Activated CD8-positive, alpha-beta memory T cell treated with anti-CD3 and anti-CD28 coated beads for 4 hours (primary cell): ENCODE measurements around the gene PAX6.

Source experiments
- DNase-seq, 2 donors: peaks; one replicate each; pipeline ENCODE4 v3.0.0-alpha.2; 2020; ENCODE audit warnings: low read depth in 2 of 2

Gene PAX6

GRCh38 chr11:31798057-31798553, 13.0 kb downstream of the PAX6 start:
- DNase-seq, result no peak

GRCh38 chr11:31797190-31798056, 13.7 kb downstream of the PAX6 start:
- no peak for DNase-seq

GRCh38 chr11:31796499-31797189, 14.5 kb downstream of the PAX6 start:
- DNase-seq, result no peak

GRCh38 chr11:31795706-31796498, 15.2 kb downstream of the PAX6 start:
- no peak for DNase-seq

GRCh38 chr11:31794548-31794947, 16.6 kb downstream of the PAX6 start:
- no peak for DNase-seq

- no peak for DNase-seq
These were observed 17.9 kb downstream of the PAX6 start for GRCh38 chr11:31793264-31793663.

- DNase-seq, result no peak
These were observed 18.7 kb downstream of the PAX6 start for GRCh38 chr11:31792456-31792855.

- no peak for DNase-seq
These were observed 19.1 kb downstream of the PAX6 start for GRCh38 chr11:31792036-31792435.

- no peak for DNase-seq
These were observed 20.5 kb downstream of the PAX6 start for GRCh38 chr11:31790649-31791048.

- no peak for DNase-seq
These were observed 23.0 kb downstream of the PAX6 start for GRCh38 chr11:31788085-31788484.

GRCh38 chr11:31786996-31787685, 24.0 kb downstream of the PAX6 start:
- no peak for DNase-seq

- no peak for DNase-seq
These were observed 26.5 kb downstream of the PAX6 start for GRCh38 chr11:31784611-31785010.

GRCh38 chr11:31783252-31783651, 27.9 kb downstream of the PAX6 start:
- DNase-seq, result no peak

- no peak for DNase-seq
These were observed 28.9 kb downstream of the PAX6 start for GRCh38 chr11:31782257-31782656.

GRCh38 chr11:31780480-31780971, 30.6 kb downstream of the PAX6 start:
- DNase-seq, result no peak

- no peak for DNase-seq
These were observed 31.0 kb downstream of the PAX6 start for GRCh38 chr11:31780078-31780477.

- no peak for DNase-seq
These were observed 31.7 kb downstream of the PAX6 start for GRCh38 chr11:31779374-31779791.

GRCh38 chr11:31772412-31772811, 38.7 kb downstream of the PAX6 start:
- DNase-seq, result no peak

GRCh38 chr11:31770011-31770700, 41.0 kb downstream of the PAX6 start:
- no peak for DNase-seq

GRCh38 chr11:31768749-31769640, 42.1 kb downstream of the PAX6 start:
- no peak for DNase-seq
